MCF 10A (cell line): ENCODE results near the gene TNIP3. TPM values are rescaled to one million over a fixed set of nuclear protein-coding genes. Genes with fewer than 3 reads are reported as not detected.

Experiments
- BruUV-seq: library from RNA; stranded (reverse); fragments of 400-500 nt; replicated peaks from 2 replicates; lab custom pipeline; 2021; lab: Mats Ljungman, UMichigan
- CTCF ChIA-PET: fragments of 300-600 bp; sonication (Branson Sonifier 250); formaldehyde crosslinking; extraction: SDS; loops from one replicate; lab custom pipeline; 2021; ENCODE audit warnings: antibody characterized with exemption, inconsistent platforms; lab: Yijun Ruan, JAX
- POLR2A ChIA-PET: fragments of 300-600, 350-650 bp; sonication (Branson Sonifier 250); formaldehyde crosslinking; extraction: SDS; loops from one replicate; lab custom pipeline; 2020; ENCODE audit warnings: antibody characterized with exemption, inconsistent platforms; lab: Yijun Ruan, JAX
- DNase-seq: peaks from one replicate; pipeline ENCODE4 v3.0.0-alpha.2; 2018; ENCODE audit not compliant: unreplicated experiment
- H3K27ac Mint-ChIP-seq: one replicate; pipeline ENCODE4 v1.8.0; 2022; ENCODE audit warnings: mild to moderate bottlenecking, low read depth, mixed read lengths; ENCODE audit not compliant: unreplicated experiment
- H3K27me3 Mint-ChIP-seq: one replicate; pipeline ENCODE4 v1.8.0; 2022; ENCODE audit warnings: mixed read lengths; ENCODE audit not compliant: insufficient read depth, unreplicated experiment
- H3K36me3 Mint-ChIP-seq: one replicate; pipeline ENCODE4 v1.8.0; 2022; ENCODE audit warnings: mild to moderate bottlenecking, moderate library complexity, mixed read lengths; ENCODE audit not compliant: insufficient read depth, unreplicated experiment
- H3K4me1 Mint-ChIP-seq: one replicate; pipeline ENCODE4 v1.8.0; 2022; ENCODE audit warnings: mixed read lengths; ENCODE audit not compliant: insufficient read depth, unreplicated experiment
- H3K4me3 Mint-ChIP-seq: one replicate; pipeline ENCODE4 v1.8.0; 2022; ENCODE audit warnings: mild to moderate bottlenecking, moderate library complexity, mixed read lengths; ENCODE audit not compliant: unreplicated experiment
- H3K9me3 Mint-ChIP-seq: one replicate; pipeline ENCODE4 v1.8.0; 2022; ENCODE audit warnings: mixed read lengths; ENCODE audit not compliant: unreplicated experiment
- CTCF ChIP-seq: fragments of 200-600 bp; IDR thresholded peaks from one replicate; pipeline ENCODE4 v1.8.0; 2022; ENCODE audit warnings: antibody characterized with exemption, mild to moderate bottlenecking; ENCODE audit not compliant: unreplicated experiment
- intact Hi-C: fragments of 100-400 bp; cut with micrococcal nuclease; formaldehyde crosslinking; loops from 2 replicates; pipeline ENCODE4 v1.14.1; 2022
- total RNA-seq: library from RNA; stranded (reverse); gene quantifications from 2 replicates; pipeline ENCODE4 v1.2.3, GENCODE V29; 2022

TNIP3 gene
- total RNA-seq, 1 experiment from 2014 or later: 2.1 TPM

GRCh38 chr4:121150486-121150885, 13.6 kb downstream of the TNIP3 start:
- Mint-ChIP-seq H3K4me1 (no peaks in the 10 kb centered on the region), H3K27me3 (no peaks in the 10 kb centered on the region), H3K9me3 (no peaks in the 10 kb centered on the region), H3K36me3 (no peaks in the 10 kb centered on the region), H3K27ac (no peak overlapping the region), H3K4me3 (no peak overlapping the region)
- POLR2A ChIA-PET: no interaction called here
- intact Hi-C loops: no loop called here
- no peak for DNase-seq
- CTCF ChIA-PET: interaction anchor here (0.6 kb wide), 1 partner anchor 613 kb away, joined by 3 read pairs; no protein-coding TSS in a partner anchor
- no TSS peak for BruUV-seq
- no peak for TF ChIP-seq CTCF

- H3K4me3 Mint-ChIP-seq: no peak overlapping the region
- DNase-seq: no peak
- no TSS peak for BruUV-seq
- intact Hi-C loops: no loop called here
- no peaks in the 10 kb centered on the region for H3K9me3 Mint-ChIP-seq
- no peak overlapping the region for H3K27ac Mint-ChIP-seq
- H3K27me3 Mint-ChIP-seq: no peaks in the 10 kb centered on the region
- ChIA-PET POLR2A (no interaction called here), CTCF (no interaction called here)
- no peaks in the 10 kb centered on the region for H3K4me1 Mint-ChIP-seq
- TF ChIP-seq CTCF: no peak
- no peaks in the 10 kb centered on the region for H3K36me3 Mint-ChIP-seq
Measured at GRCh38 chr4:121150003-121150402, 14.1 kb downstream of the TNIP3 start.

- no peak overlapping the region for H3K4me3 Mint-ChIP-seq
- POLR2A ChIA-PET: no interaction called here
- H3K27ac Mint-ChIP-seq: no peak overlapping the region
- no peak for TF ChIP-seq CTCF
- BruUV-seq: no TSS peak
- no peaks in the 10 kb centered on the region for H3K27me3 Mint-ChIP-seq
- DNase-seq: no peak
- CTCF ChIA-PET: interaction anchor here (0.6 kb wide), 3 partner anchors 107 to 1014 kb away, joined by 3 read pairs; no protein-coding TSS in a partner anchor
- no peaks in the 10 kb centered on the region for H3K9me3 Mint-ChIP-seq
- no peaks in the 10 kb centered on the region for H3K4me1 Mint-ChIP-seq
- no peaks in the 10 kb centered on the region for H3K36me3 Mint-ChIP-seq
- intact Hi-C loops: no loop called here
Measured at GRCh38 chr4:121148621-121149020, 15.5 kb downstream of the TNIP3 start.

GRCh38 chr4:121148000-121148399, 16.1 kb downstream of the TNIP3 start:
- TF ChIP-seq CTCF: no peak
- ChIA-PET POLR2A (interaction anchor here (0.9 kb wide), 1 partner anchor 566 kb away, joined by 3 read pairs; no protein-coding TSS in a partner anchor), CTCF (no interaction called here)
- no peaks in the 10 kb centered on the region for H3K4me1 Mint-ChIP-seq
- H3K27ac Mint-ChIP-seq: no peak overlapping the region
- no peaks in the 10 kb centered on the region for H3K27me3 Mint-ChIP-seq
- H3K9me3 Mint-ChIP-seq: no peaks in the 10 kb centered on the region
- no peak overlapping the region for H3K4me3 Mint-ChIP-seq
- intact Hi-C loops: no loop called here
- DNase-seq: no peak
- no TSS peak for BruUV-seq
- H3K36me3 Mint-ChIP-seq: no peaks in the 10 kb centered on the region
